HK-2 (cell line): Measurements from ENCODE around the gene MYO16.
"Not testable (repeated sequence)": the region's sequence is repeated elsewhere in the genome, so short reads cannot be mapped to it uniquely, and the experiment has no call there.

ENCODE experiments used
- DNase-seq: peaks from one replicate; pipeline ENCODE4 v3.0.0-alpha.2; 2018; ENCODE audit not compliant: unreplicated experiment

MYO16 gene

GRCh38 chr13:109055850-109056249 lies 426.4 kb downstream of the MYO16 start:
- no peak for DNase-seq

DNA sequence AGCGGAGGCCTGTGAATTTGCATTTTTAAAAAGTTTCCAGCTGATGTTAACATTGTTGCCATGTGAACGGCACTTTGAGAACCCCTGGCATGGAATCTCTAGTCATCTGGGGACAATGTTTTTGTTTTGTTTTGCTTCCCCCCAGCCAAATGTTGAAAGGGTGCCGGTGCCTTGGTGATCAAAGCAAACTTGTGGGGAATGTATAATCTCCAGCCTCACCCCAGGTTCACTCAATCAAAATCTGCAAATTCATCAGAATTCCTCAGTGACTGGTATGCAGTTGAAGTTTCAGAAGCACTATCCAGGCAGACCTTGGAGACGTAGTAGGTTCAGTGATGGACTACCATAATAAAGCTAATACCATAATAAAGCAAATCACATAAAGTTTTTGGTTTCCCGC lies 428.7 kb downstream of the MYO16 start:
- no peak for DNase-seq

- no peak for DNase-seq
These were observed 443.1 kb downstream of the MYO16 start for GRCh38 chr13:109072505-109072904.

- no peak for DNase-seq
These were observed 445.0 kb downstream of the MYO16 start for GRCh38 chr13:109074436-109074835.

DNA sequence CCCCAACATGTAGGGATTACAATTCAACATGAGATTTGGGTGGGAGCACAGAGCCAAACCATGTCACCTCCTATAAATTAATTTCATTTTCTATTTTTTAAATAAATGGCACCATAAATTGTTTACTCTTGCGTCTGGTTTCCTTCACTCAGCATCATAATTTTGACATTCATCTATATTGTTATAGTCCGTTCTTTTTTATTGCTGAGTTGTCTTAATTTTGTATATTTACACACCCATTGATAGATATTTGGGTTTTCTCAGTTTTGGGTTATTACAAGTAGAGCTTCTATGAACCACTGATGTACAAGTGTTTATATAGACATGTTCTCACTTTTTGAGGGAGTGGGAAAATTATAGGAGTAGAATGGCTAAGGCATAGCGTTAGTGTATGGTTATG lies 445.4 kb downstream of the MYO16 start:
- no peak for DNase-seq

DNA sequence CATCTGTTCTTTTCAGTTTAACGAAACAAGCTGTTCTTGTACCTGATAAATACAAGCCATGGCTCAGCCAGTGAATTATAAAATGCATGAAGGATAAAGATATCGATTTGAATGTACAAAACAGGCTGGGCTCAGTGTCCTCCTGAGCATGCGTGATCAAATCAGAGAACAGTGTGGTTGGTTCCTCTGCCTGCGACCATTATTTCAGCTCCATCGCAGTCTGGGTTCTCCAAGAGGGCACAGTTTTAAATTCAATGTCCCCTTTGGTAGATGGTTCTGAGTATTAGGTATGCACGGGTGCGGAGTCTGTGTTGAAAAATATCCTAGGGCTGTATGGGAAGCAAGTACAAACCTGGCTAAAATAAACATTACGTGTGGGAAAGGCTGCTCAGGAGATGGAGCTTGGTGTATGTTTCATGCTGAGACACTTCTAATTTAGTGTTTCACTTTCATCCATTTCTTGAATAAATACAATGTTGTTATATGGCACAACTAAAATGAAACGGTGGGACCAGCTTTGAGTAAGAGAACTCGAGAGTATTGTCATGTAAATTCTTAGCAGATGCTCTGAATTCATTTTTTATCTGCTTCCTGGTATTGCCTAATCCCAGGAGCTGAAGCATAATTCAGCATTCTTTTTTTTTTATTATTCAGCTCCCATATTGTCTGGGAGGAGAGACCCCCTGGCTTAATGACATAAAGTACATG lies 458.7 kb downstream of the MYO16 start:
- DNase-seq = no peak

DNA sequence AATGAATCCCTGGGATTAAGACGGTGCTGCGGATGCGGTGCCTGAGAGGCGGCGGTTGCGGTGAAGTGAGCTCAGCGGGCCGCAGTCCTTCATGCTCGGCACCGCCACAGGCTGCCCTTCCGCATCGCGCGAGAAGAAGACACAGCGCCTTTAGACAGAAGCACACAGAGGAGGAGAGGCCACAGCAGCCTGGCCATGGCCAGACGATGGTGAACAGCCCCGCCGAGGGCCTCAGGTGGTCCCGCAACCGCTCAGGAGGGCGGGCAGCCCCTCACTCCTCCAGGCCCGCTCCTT lies 459.2 kb downstream of the MYO16 start:
- DNase-seq = no peak

- DNase-seq = no peak
These were observed 461.4 kb downstream of the MYO16 start for GRCh38 chr13:109090796-109091195.

DNA sequence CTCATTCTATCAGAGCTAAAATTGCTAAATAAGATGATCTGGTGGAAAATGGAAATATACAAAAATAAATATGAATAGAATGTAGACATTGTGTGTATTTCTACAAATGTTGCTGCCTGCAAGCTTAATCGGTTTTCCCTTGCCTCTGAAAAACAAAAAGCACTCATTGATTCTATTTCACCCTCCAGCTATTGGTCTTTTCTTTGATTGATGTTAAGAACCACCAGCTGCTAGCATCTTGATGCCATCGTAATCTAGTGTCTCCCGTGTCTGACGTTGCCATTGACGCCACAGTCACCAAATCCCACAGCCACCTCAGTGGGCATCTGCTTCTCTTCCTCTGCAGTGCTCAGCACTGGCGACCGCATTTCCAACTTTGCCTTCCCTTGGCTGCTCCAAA lies 461.8 kb downstream of the MYO16 start:
- DNase-seq = no peak

DNA sequence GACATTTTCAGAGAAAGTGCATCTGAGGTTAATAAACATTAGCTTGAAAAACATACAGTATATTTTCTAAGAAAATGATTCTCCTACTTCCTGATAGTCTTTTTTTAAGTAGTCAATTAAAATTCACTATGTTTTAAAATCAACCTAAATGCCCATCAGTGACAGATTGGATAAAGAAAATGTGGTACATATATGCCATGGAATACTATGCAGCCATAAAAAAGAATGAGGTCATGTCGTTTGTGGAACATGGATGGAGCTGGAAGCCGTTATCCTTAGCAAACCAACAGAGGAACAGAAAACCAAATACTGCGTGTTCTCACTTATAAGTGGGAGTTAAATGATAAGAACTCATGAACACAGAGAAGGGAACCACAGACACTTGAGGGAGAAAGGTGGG lies 462.8 kb downstream of the MYO16 start:
- DNase-seq = not testable (repeated sequence)

- no peak for DNase-seq
These were observed 464.6 kb downstream of the MYO16 start for GRCh38 chr13:109093998-109094397.

GRCh38 chr13:109095126-109095525 lies 465.7 kb downstream of the MYO16 start:
- DNase-seq = no peak

DNA sequence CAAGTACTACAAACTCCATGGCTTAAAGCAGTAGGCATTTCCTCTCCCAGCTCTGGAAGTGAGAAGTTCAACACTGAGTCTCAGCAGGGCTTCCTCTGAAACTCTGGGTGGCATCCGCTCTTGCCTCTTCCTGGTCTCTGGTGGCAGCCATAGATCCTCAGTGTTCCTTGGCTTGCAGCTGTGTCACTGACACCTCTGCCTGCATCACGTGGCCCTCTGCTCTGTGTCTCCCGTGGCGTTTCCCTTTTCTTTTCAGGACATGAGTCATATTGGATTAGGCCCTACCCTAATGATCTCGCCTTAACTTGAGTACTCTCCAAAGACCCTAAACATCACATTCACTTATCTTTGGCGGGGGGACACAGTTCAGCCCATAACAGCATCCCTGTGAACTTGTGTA lies 466.7 kb downstream of the MYO16 start:
- no peak for DNase-seq

DNA sequence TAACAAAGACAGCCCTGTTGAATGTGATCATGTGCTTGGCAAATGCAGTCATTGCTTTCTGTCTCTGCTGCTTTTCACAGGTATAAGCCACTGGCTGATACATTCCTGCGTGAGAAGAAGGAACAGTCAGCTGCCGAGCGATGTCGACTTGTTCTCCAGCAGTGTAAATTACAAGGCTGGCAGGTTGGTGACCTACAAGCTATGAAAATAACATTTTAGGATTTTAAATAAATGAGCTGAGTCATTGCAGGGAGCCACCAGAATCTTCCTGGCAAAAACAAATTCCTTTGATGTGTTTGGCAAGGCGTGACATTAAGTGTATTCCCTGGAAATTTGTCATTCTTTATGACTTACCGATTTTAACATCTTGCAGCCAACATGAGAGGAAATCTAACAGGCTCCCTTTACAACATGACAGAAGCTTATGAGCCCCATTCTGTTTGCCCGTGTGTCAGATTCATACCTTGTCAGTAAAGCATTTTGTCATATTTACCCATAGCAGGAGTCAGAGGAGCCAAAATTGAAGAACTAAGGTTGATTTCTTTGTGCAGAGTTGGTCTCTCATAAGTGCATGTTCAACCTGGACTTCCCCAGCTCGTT lies 471.4 kb downstream of the MYO16 start:
- DNase-seq = no peak

- DNase-seq = no peak
These were observed 472.2 kb downstream of the MYO16 start for GRCh38 chr13:109101550-109102144.

DNA sequence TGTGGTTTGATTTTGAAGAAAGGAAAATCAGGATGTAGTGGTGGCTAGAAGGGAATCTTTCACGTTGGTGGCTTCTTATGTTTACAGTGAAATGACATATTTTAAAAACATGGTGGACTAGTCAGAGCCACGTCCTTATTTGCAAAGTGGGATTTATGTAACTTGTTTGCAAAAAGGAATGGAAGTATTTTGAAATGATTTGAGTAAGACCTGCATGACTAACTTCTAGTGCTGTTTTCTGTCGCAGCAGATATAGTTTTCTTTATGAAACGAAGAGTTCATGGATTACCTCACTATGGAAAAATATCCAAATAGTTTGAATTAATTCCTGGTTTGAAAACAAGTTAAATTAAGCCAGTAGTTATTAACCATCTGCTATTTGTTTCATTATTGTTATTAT lies 476.5 kb downstream of the MYO16 start:
- DNase-seq = no peak

DNA sequence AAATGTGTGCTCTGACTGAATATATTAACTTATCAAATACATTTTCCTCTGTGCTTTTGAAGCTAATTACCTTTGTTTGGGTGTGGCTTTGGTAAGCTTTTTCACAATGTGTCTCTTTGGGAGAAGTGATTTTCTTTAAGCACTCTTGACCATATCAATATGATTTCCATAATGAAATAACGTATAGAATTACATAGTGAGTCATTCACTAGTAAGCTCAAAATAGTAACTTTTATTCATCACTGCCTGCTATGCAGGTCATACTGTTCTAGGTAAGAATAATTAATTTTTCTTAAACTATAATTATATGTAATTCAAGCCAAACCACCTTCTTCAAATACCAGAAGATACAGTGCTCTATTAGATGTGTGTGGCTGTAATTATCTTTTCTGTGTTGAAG lies 480.7 kb downstream of the MYO16 start:
- no peak for DNase-seq

GRCh38 chr13:109111141-109111540 lies 481.7 kb downstream of the MYO16 start:
- no peak for DNase-seq

GRCh38 chr13:109113427-109113826 lies 484.0 kb downstream of the MYO16 start:
- no peak for DNase-seq

GRCh38 chr13:109114162-109114561 lies 484.8 kb downstream of the MYO16 start:
- no peak for DNase-seq

- DNase-seq = no peak
These were observed 485.6 kb downstream of the MYO16 start for GRCh38 chr13:109114991-109115390.

DNA sequence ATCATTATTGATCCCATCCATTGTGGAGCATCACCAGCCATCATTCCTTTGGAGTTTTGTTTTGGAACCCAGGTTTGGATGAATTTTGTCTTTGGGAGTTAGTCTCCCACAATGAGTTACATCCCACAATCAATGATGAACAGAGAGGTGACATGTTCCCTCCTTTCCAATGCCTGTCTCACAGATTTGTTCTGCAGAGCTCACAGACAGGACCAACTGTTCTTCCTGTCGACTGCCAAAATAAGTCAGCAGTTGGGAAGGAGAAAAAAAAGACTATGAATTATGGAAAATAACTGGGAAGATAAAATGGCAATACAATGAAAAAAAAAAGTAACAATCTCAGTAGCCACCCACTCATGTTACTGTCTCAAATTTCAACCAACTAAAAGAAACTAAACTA lies 489.1 kb downstream of the MYO16 start:
- no peak for DNase-seq

DNA sequence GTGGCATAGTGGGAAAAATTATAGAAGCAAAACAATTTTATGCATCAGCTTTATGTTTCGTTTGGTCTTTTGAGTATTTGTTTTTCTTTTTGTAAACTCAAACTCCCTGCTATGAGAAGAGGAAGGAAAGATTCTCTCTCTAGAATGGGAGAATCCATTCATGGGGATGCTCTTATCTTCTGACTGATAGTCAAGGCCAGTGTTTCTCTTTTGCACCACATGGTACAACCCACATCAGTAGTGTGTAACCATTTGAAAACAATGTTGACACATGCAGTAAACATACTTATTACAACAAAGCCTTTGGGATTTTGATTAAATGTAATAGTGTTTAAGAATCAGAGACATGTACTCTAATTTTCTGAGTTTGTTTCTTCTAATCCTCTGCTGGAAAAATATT lies 490.5 kb downstream of the MYO16 start:
- no peak for DNase-seq

DNA sequence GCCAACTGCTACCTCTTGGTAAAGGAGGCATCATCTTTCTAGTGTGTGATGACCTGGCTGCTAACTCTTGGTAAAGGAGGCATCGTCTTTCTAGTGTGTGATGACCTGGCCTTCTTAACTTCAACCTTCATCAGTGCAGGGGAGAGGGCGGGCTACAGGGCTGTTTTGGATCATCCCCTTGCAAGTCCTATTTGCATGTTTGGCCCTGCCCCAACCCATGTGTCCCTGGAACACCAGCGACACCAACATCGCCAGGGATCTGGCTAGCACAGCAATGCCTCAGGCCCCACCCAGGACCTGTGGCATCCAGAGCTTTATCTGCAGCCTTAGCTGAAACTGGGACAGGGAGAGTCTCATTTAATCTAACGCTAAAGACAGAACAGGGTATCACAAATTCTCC lies 492.4 kb downstream of the MYO16 start:
- DNase-seq = no peak
